ENCODE results near the gene GRK5. TPM values are rescaled to one million over a fixed set of nuclear protein-coding genes. Genes with fewer than 3 reads are reported as not detected.
A peak's percentile ranks its signal among the peaks of the same experiment; 100 is the strongest.

Gene GRK5
- total RNA-seq, 1 experiment from 2014 or later = 29.0 TPM

DNA sequence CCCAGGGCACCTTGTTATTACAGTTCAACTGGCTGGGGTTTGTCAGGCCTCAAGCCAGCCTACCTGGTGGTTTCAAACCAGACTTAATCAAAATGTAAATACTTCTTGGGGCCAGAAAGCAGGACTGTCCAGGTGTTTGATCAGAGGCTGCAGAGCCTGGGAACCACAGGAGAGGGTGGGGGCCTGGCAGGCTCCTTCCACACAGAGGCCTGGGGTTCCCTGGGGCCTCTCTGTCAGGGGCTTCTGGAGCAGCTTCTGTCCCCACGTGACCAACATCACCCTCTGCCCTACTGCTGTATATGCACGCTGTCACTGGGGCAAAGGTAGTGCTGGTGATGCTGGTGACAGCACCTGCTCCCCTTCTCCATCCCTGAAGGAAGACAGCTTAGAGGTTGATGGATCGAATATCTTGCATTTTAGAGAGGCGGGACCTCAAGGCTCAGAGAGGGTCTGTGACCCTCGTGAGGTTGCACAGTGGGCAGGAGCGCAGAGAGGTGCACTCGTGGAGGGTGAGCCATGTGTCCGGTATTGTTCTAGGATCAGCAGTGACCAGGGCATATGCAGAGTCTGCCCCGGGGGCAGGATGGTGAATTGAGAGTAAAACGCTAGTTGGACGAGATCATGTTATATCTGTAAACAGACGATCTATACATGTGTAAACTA is 95.4 kb downstream of the GRK5 start:
- no TSS peak for BruUV-seq (replicated peaks)
- Histone ChIP-seq H3K9me3 (ENCODE audit: control insufficient read depth, insufficient read depth, low read depth, low read length) (no peaks in the 10 kb centered on the region), H3K4me1 (ENCODE audit: control insufficient read depth, insufficient read depth, low read length) (peaks cover 85% of the 10 kb centered on the region), H3K27ac (ENCODE audit: low read length) (peak overlapping the region; percentile 70), H3K4me3 (ENCODE audit: low read depth in 2 of 2, low read length in 2 of 2) (no peak overlapping the region), H3K27me3 (ENCODE audit: control insufficient read depth, insufficient read depth, low read length) (no peaks in the 10 kb centered on the region), H3K36me3 (ENCODE audit: control insufficient read depth, insufficient read depth, low read length) (no peaks in the 10 kb centered on the region)
- DNase-seq (ENCODE audit: low read depth, low spot score) (no peak), ATAC-seq (no peak)
- CTCF ChIA-PET = interaction anchor here (0.9 kb wide), 1 partner anchor 187 kb away, joined by 4 read pairs; no protein-coding TSS in a partner anchor
- TF ChIP-seq, protein P1, sequence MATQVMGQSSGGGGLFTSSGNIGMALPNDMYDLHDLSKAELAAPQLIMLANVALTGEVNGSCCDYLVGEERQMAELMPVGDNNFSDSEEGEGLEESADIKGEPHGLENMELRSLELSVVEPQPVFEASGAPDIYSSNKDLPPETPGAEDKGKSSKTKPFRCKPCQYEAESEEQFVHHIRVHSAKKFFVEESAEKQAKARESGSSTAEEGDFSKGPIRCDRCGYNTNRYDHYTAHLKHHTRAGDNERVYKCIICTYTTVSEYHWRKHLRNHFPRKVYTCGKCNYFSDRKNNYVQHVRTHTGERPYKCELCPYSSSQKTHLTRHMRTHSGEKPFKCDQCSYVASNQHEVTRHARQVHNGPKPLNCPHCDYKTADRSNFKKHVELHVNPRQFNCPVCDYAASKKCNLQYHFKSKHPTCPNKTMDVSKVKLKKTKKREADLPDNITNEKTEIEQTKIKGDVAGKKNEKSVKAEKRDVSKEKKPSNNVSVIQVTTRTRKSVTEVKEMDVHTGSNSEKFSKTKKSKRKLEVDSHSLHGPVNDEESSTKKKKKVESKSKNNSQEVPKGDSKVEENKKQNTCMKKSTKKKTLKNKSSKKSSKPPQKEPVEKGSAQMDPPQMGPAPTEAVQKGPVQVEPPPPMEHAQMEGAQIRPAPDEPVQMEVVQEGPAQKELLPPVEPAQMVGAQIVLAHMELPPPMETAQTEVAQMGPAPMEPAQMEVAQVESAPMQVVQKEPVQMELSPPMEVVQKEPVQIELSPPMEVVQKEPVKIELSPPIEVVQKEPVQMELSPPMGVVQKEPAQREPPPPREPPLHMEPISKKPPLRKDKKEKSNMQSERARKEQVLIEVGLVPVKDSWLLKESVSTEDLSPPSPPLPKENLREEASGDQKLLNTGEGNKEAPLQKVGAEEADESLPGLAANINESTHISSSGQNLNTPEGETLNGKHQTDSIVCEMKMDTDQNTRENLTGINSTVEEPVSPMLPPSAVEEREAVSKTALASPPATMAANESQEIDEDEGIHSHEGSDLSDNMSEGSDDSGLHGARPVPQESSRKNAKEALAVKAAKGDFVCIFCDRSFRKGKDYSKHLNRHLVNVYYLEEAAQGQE (IDR thresholded peaks at IDR 0.05; ENCODE audit: insufficient read depth in 1 of 2, low read depth in 2 of 2, low read length in 1 of 2) = no peak
- TF ChIP-seq POLR2AphosphoS5 (IDR thresholded peaks at IDR 0.05; ENCODE audit: low read depth, low read length) (no peak), SIN3A (IDR thresholded peaks at IDR 0.05; ENCODE audit: borderline replicate concordance, insufficient read depth, low read depth, low read length) (no peak)
- POLR2A ChIA-PET = interaction anchor here (0.6 kb wide), 2 partner anchors 9 to 64 kb away, joined by 3 to 6 read pairs; no protein-coding TSS in a partner anchor
- intact Hi-C loops (cut with micrococcal nuclease; ENCODE audit: unreplicated experiment) = loop anchor here (10.0 kb wide), 1 partner anchor 112 kb away; no protein-coding TSS in a partner anchor
- in situ Hi-C loops (cut with HindIII; ENCODE audit: low pct_unique_long_range_greater_than_20kb, low sequenced_read_pairs) = no loop called here

DNA sequence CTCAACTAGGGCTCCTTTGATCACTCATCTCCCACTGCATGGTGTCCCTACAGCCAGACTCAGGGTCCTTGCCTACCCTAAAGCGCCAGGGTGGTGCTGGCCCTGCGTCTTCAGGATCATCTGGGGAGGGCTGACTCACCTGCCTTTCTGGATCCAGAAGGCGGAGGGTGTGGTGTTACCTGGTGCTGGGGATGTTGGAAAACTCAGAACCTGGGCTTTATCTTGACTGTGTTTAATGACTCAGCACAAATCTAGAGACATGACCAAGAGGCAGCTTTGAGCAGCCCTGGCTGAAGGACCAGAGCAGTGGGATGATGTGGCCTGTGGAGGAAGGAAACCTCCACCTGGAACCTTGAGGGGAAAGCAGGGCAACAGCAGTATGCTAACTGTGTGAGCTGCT is 96.5 kb downstream of the GRK5 start:
- TF ChIP-seq, protein P2, sequence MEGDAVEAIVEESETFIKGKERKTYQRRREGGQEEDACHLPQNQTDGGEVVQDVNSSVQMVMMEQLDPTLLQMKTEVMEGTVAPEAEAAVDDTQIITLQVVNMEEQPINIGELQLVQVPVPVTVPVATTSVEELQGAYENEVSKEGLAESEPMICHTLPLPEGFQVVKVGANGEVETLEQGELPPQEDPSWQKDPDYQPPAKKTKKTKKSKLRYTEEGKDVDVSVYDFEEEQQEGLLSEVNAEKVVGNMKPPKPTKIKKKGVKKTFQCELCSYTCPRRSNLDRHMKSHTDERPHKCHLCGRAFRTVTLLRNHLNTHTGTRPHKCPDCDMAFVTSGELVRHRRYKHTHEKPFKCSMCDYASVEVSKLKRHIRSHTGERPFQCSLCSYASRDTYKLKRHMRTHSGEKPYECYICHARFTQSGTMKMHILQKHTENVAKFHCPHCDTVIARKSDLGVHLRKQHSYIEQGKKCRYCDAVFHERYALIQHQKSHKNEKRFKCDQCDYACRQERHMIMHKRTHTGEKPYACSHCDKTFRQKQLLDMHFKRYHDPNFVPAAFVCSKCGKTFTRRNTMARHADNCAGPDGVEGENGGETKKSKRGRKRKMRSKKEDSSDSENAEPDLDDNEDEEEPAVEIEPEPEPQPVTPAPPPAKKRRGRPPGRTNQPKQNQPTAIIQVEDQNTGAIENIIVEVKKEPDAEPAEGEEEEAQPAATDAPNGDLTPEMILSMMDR (IDR thresholded peaks at IDR 0.05) = no peak
- TF ChIP-seq TCF7L2 (IDR thresholded peaks at IDR 0.05; ENCODE audit: low read depth, low read length) = no peak
- TF ChIP-seq SIN3A (IDR thresholded peaks at IDR 0.05; ENCODE audit: borderline replicate concordance, insufficient read depth, low read depth, low read length) = no peak
- TF ChIP-seq, protein P1 (IDR thresholded peaks at IDR 0.05; ENCODE audit: insufficient read depth in 1 of 2, low read depth in 2 of 2, low read length in 1 of 2) = no peak
- TF ChIP-seq POLR2AphosphoS5 (IDR thresholded peaks at IDR 0.05; ENCODE audit: low read depth, low read length) = no peak
- no peaks in the 10 kb centered on the region for H3K9me3 ChIP-seq (ENCODE audit: control insufficient read depth, insufficient read depth, low read depth, low read length)
- ATAC-seq = no peak
- no peak for DNase-seq (ENCODE audit: low read depth, low spot score)
- intact Hi-C loops (cut with micrococcal nuclease; ENCODE audit: unreplicated experiment) (loop anchor here (10.0 kb wide), 1 partner anchor 111 kb away; no protein-coding TSS in a partner anchor), in situ Hi-C loops (cut with HindIII; ENCODE audit: low pct_unique_long_range_greater_than_20kb, low sequenced_read_pairs) (no loop called here)
- no peak overlapping the region for H3K4me3 ChIP-seq (ENCODE audit: low read depth in 2 of 2, low read length in 2 of 2)
- ChIA-PET POLR2A (no interaction called here), CTCF (no interaction called here)
- H3K27me3 ChIP-seq (ENCODE audit: control insufficient read depth, insufficient read depth, low read length) = no peaks in the 10 kb centered on the region
- H3K27ac ChIP-seq (ENCODE audit: low read length) = peak overlapping the region; percentile 20
- peaks cover 94% of the 10 kb centered on the region for H3K4me1 ChIP-seq (ENCODE audit: control insufficient read depth, insufficient read depth, low read length)
- H3K36me3 ChIP-seq (ENCODE audit: control insufficient read depth, insufficient read depth, low read length) = no peaks in the 10 kb centered on the region
- BruUV-seq (replicated peaks) = no TSS peak

All from Panc1 (cell line).